Transverse colon (tissue), 4 donors: Measurements from ENCODE around the gene TIMP3.

Experiments used
- CTCF ChIP-seq, 5 experiments: fragments of 200-600 bp in 3 of 5; fragments of 450-650 bp in 2 of 5; sonication (generic) in 3 of 5; IDR thresholded peaks; 1 replicate in 2 of 5; 2 replicates in 3 of 5; pipeline ENCODE4 v1.5.1; 2016 to 2017; ENCODE audit warnings: antibody characterized with exemption in 5 of 5, inconsistent platforms in 3 of 5, mild to moderate bottlenecking in 2 of 5, moderate library complexity in 1 of 5
- EP300 ChIP-seq: sonication (generic); formaldehyde crosslinking; IDR thresholded peaks from one replicate; pipeline ENCODE4 v1.6.1; 2017; ENCODE audit warnings: antibody characterized with exemption, low read depth
- POLR2A ChIP-seq: fragments of 450-650 bp; IDR thresholded peaks from one replicate; pipeline ENCODE4 v1.6.1; 2016; ENCODE audit warnings: antibody characterized with exemption, mild to moderate bottlenecking, moderate library complexity
- POLR2AphosphoS5 ChIP-seq, 3 donors: sonication (generic); formaldehyde crosslinking; IDR thresholded peaks; one replicate each; pipeline ENCODE4 v1.6.1; 2016; ENCODE audit warnings: antibody characterized with exemption in 3 of 3

GRCh38 chr22:32848226-32848625 is 46.7 kb downstream of the TIMP3 start:
- TF ChIP-seq CTCF (IDR thresholded peaks at IDR 0.05) = no peak
- no peak for TF ChIP-seq POLR2AphosphoS5 (IDR thresholded peaks at IDR 0.05)
- no peak for TF ChIP-seq POLR2A
- TF ChIP-seq EP300 = no peak
